Neural progenitor cell (in vitro differentiated cells): ENCODE measurements around the gene RGMA.

Experiments used
- CTCF ChIP-seq: fragments of 200-600 bp; sonication (generic); IDR thresholded peaks from 2 replicates; pipeline ENCODE4 v1.5.1; 2017; ENCODE audit warnings: antibody characterized with exemption, mild to moderate bottlenecking
- EZH2 ChIP-seq: fragments of 200-600 bp; sonication (generic); IDR thresholded peaks from 2 replicates; pipeline ENCODE4 v1.6.1; 2017; ENCODE audit warnings: antibody characterized with exemption, mild to moderate bottlenecking, moderate library complexity
- EZH2phosphoT487 ChIP-seq: fragments of 200-600 bp; sonication (generic); IDR thresholded peaks from 2 replicates; pipeline ENCODE4 v1.6.1; 2017; ENCODE audit warnings: antibody characterized with exemption

GRCh38 chr15:93070551-93071296 lies 18.3 kb downstream of the RGMA start:
- no peak for TF ChIP-seq EZH2
- no peak for TF ChIP-seq CTCF
- no peak for TF ChIP-seq EZH2phosphoT487
